ENCODE results near the gene KCNA5.

The KCNA5 gene

GRCh38 chr12:5043589-5044419 is at the start of gene KCNA5:
TSS of gene KCNA5 (plus strand) at chr12:5043879. CDS start at chr12:5044148, 269 bp downstream.
- intact Hi-C loops (cut with DNase I): no loop called here
- DNase-seq: peak in 6 of 10 donors; percentile 19 to 87 (median 37)

GRCh38 chr12:4994622-4995021 is 49.1 kb upstream of the KCNA5 start:
- no peak for DNase-seq
- intact Hi-C loops (cut with DNase I): no loop called here

- DNase-seq: peak in 1 of 10 donors; percentile 22
- intact Hi-C loops (cut with DNase I): no loop called here
Measured at GRCh38 chr12:4996714-4997113, 47.0 kb upstream of the KCNA5 start.

GRCh38 chr12:4997939-4998338 is 45.7 kb upstream of the KCNA5 start:
- DNase-seq: peak in 8 of 10 donors; percentile 39 to 94 (median 66)
- intact Hi-C loops (cut with DNase I): no loop called here

GRCh38 chr12:5000204-5000603 is 43.5 kb upstream of the KCNA5 start:
- intact Hi-C loops (cut with DNase I): no loop called here
- DNase-seq: peak in 1 of 10 donors; percentile 62

- intact Hi-C loops (cut with DNase I): no loop called here
- DNase-seq: peak in 1 of 10 donors; percentile 54
Measured at GRCh38 chr12:5000658-5001385, 42.9 kb upstream of the KCNA5 start.

- intact Hi-C loops (cut with DNase I): loop anchor here (1.0 kb wide), 1 partner anchor 146 kb away; no protein-coding TSS in a partner anchor
- DNase-seq: peak; percentile 55 to 96 (median 80)
Measured at GRCh38 chr12:5003025-5003666, 40.5 kb upstream of the KCNA5 start.

- no peak for DNase-seq
- intact Hi-C loops (cut with DNase I): no loop called here
Measured at GRCh38 chr12:5008661-5009060, 35.0 kb upstream of the KCNA5 start.

GRCh38 chr12:5010151-5010550 is 33.5 kb upstream of the KCNA5 start:
- DNase-seq: peak in 1 of 10 donors; percentile 71
- intact Hi-C loops (cut with DNase I): no loop called here

GRCh38 chr12:5012337-5012736 is 31.3 kb upstream of the KCNA5 start:
- intact Hi-C loops (cut with DNase I): no loop called here
- DNase-seq: peak in 3 of 10 donors; percentile 26 to 72 (median 52)

- DNase-seq: peak in 8 of 10 donors; percentile 18 to 93 (median 50)
Measured at GRCh38 chr12:5013266-5013730, 30.4 kb upstream of the KCNA5 start.

GRCh38 chr12:5014269-5014668 is 29.4 kb upstream of the KCNA5 start:
- intact Hi-C loops (cut with DNase I): no loop called here
- no peak for DNase-seq

More at GRCh38 chr12:5013266-5013730, 30.4 kb upstream of the KCNA5 start:
- intact Hi-C loops (cut with DNase I): no loop called here

GRCh38 chr12:5015711-5016492 is 27.8 kb upstream of the KCNA5 start:
- DNase-seq: no peak
- intact Hi-C loops (cut with DNase I): no loop called here

- DNase-seq: no peak
- intact Hi-C loops (cut with DNase I): no loop called here
Measured at GRCh38 chr12:5016526-5016925, 27.2 kb upstream of the KCNA5 start.

- peak in 3 of 10 donors; percentile 39 to 77 (median 57) for DNase-seq
- intact Hi-C loops (cut with DNase I): no loop called here
Measured at GRCh38 chr12:5017638-5018348, 25.9 kb upstream of the KCNA5 start.

GRCh38 chr12:5018677-5019076 is 25.0 kb upstream of the KCNA5 start:
- intact Hi-C loops (cut with DNase I): no loop called here
- no peak for DNase-seq

GRCh38 chr12:5022025-5022424 is 21.7 kb upstream of the KCNA5 start:
- no peak for DNase-seq
- intact Hi-C loops (cut with DNase I): loop anchor here (1.0 kb wide), 1 partner anchor 62 kb away; no protein-coding TSS in a partner anchor

- intact Hi-C loops (cut with DNase I): loop anchor here (1.0 kb wide), 1 partner anchor 62 kb away; no protein-coding TSS in a partner anchor
- DNase-seq: peak in 3 of 10 donors; percentile 49 to 89 (median 50)
Measured at GRCh38 chr12:5022465-5023061, 21.1 kb upstream of the KCNA5 start.

- intact Hi-C loops (cut with DNase I): no loop called here
- DNase-seq: no peak
Measured at GRCh38 chr12:5023842-5024241, 19.8 kb upstream of the KCNA5 start.
